NB4 (cell line): Measurements from ENCODE around the gene C10orf71.

ENCODE experiments used
- DNase-seq: peaks from one replicate; pipeline ENCODE4 v3.0.0; 2010; ENCODE audit warnings: low read depth
- H3K4me3 ChIP-seq: one replicate; pipeline ENCODE4 v1.5.1; 2011; ENCODE audit warnings: mild to moderate bottlenecking, low read depth, low read length, moderate library complexity
- CTCF ChIP-seq: IDR thresholded peaks from one replicate; pipeline ENCODE4 v1.5.1; 2012; ENCODE audit warnings: low read depth, low read length
- MAX ChIP-seq: IDR thresholded peaks from 2 replicates; pipeline ENCODE4 v1.6.1; 2011; ENCODE audit warnings: low read depth, low read length
- MYC ChIP-seq: IDR thresholded peaks from 2 replicates; pipeline ENCODE4 v1.6.1; 2011; ENCODE audit warnings: low read depth, low read length
- POLR2A ChIP-seq: IDR thresholded peaks from 2 replicates; pipeline ENCODE4 v1.6.1; 2011; ENCODE audit warnings: mild to moderate bottlenecking; ENCODE audit not compliant: insufficient read length; ENCODE audit errors: extremely low read depth

Gene C10orf71

GRCh38 chr10:49321021-49321420, 22.1 kb downstream of the C10orf71 start:
- H3K4me3 ChIP-seq, result no peak overlapping the region
- DNase-seq, result no peak
- TF ChIP-seq MAX (no peak), MYC (no peak), CTCF (no peak), POLR2A (no peak)

- no peak overlapping the region for H3K4me3 ChIP-seq
- no peak for TF ChIP-seq MYC
- TF ChIP-seq CTCF, result no peak
- TF ChIP-seq POLR2A, result no peak
- TF ChIP-seq MAX, result no peak
- no peak for DNase-seq
Observed at GRCh38 chr10:49322371-49323170, 23.6 kb downstream of the C10orf71 start.

GRCh38 chr10:49323171-49323895, 24.4 kb downstream of the C10orf71 start:
- no peak overlapping the region for H3K4me3 ChIP-seq
- no peak for DNase-seq
- TF ChIP-seq MAX, result no peak
- TF ChIP-seq CTCF, result no peak
- TF ChIP-seq MYC, result no peak
- no peak for TF ChIP-seq POLR2A

GRCh38 chr10:49323896-49324270, 24.9 kb downstream of the C10orf71 start:
- no peak for DNase-seq
- no peak overlapping the region for H3K4me3 ChIP-seq
- no peak for TF ChIP-seq CTCF
- TF ChIP-seq POLR2A, result no peak
- TF ChIP-seq MAX, result no peak
- TF ChIP-seq MYC, result no peak

GRCh38 chr10:49324711-49325110, 25.7 kb downstream of the C10orf71 start:
- DNase-seq, result no peak
- H3K4me3 ChIP-seq, result no peak overlapping the region
- TF ChIP-seq CTCF (peak; percentile 10), MYC (no peak)
